IPS-18c (cell line): ENCODE measurements around the gene ACBD6.

Source experiments
- H3K4me3 ChIP-seq: 2 replicates; pipeline ENCODE4 v1.7.0; 2013; ENCODE audit warnings: low read depth, mild to moderate bottlenecking, low read length, moderate library complexity; ENCODE audit not compliant: insufficient read depth
- H3K9me3 ChIP-seq: one replicate; pipeline ENCODE4 v1.6.1; 2013; ENCODE audit warnings: mild to moderate bottlenecking, low read length, moderate library complexity; ENCODE audit not compliant: control insufficient read depth, insufficient read depth

ACBD6 gene

GRCh38 chr1:180301135-180301742 is 201.1 kb downstream of the ACBD6 start:
- no peaks in the 10 kb centered on the region for H3K9me3 ChIP-seq
- no peak overlapping the region for H3K4me3 ChIP-seq

- no peak overlapping the region for H3K4me3 ChIP-seq
- no peaks in the 10 kb centered on the region for H3K9me3 ChIP-seq
Observed at GRCh38 chr1:180299479-180300221, 202.7 kb downstream of the ACBD6 start.

- Histone ChIP-seq H3K4me3 (no peak overlapping the region), H3K9me3 (no peaks in the 10 kb centered on the region)
Observed at GRCh38 chr1:180295999-180296398, 206.4 kb downstream of the ACBD6 start.

GRCh38 chr1:180294711-180295110 is 207.7 kb downstream of the ACBD6 start:
- Histone ChIP-seq H3K9me3 (no peaks in the 10 kb centered on the region), H3K4me3 (no peak overlapping the region)

GRCh38 chr1:180291004-180291403 is 211.4 kb downstream of the ACBD6 start:
- H3K9me3 ChIP-seq: no peaks in the 10 kb centered on the region
- no peak overlapping the region for H3K4me3 ChIP-seq

- Histone ChIP-seq H3K9me3 (no peaks in the 10 kb centered on the region), H3K4me3 (no peak overlapping the region)
Observed at GRCh38 chr1:180290265-180291001, 211.9 kb downstream of the ACBD6 start.

- Histone ChIP-seq H3K4me3 (no peak overlapping the region), H3K9me3 (no peaks in the 10 kb centered on the region)
Observed at GRCh38 chr1:180288940-180289339, 213.4 kb downstream of the ACBD6 start.

- no peaks in the 10 kb centered on the region for H3K9me3 ChIP-seq
- H3K4me3 ChIP-seq: no peak overlapping the region
Observed at GRCh38 chr1:180287988-180288705, 214.2 kb downstream of the ACBD6 start.

GRCh38 chr1:180286417-180286816 is 216.0 kb downstream of the ACBD6 start:
- no peak overlapping the region for H3K4me3 ChIP-seq
- no peaks in the 10 kb centered on the region for H3K9me3 ChIP-seq

- Histone ChIP-seq H3K9me3 (no peaks in the 10 kb centered on the region), H3K4me3 (no peak overlapping the region)
Observed at GRCh38 chr1:180283098-180283497, 219.3 kb downstream of the ACBD6 start.

GRCh38 chr1:180282401-180283044 is 219.9 kb downstream of the ACBD6 start:
- H3K4me3 ChIP-seq: no peak overlapping the region
- H3K9me3 ChIP-seq: no peaks in the 10 kb centered on the region

GRCh38 chr1:180281490-180281889 is 220.9 kb downstream of the ACBD6 start:
- Histone ChIP-seq H3K9me3 (peaks cover 5% of the 10 kb centered on the region), H3K4me3 (no peak overlapping the region)

- Histone ChIP-seq H3K9me3 (peaks cover 5% of the 10 kb centered on the region), H3K4me3 (no peak overlapping the region)
Observed at GRCh38 chr1:180280617-180281016, 221.8 kb downstream of the ACBD6 start.

GRCh38 chr1:180279651-180280050 is 222.7 kb downstream of the ACBD6 start:
- Histone ChIP-seq H3K4me3 (no peak overlapping the region), H3K9me3 (peaks cover 5% of the 10 kb centered on the region)

GRCh38 chr1:180278596-180279395 is 223.6 kb downstream of the ACBD6 start:
- Histone ChIP-seq H3K9me3 (peaks cover 5% of the 10 kb centered on the region), H3K4me3 (no peak overlapping the region)

- Histone ChIP-seq H3K4me3 (no peak overlapping the region), H3K9me3 (peaks cover 5% of the 10 kb centered on the region)
Observed at GRCh38 chr1:180278194-180278515, 224.2 kb downstream of the ACBD6 start.
